SJSA1 (cell line): ENCODE results near the gene CDC5L. TPM values are rescaled to one million over a fixed set of nuclear protein-coding genes. Genes with fewer than 3 reads are reported as not detected.

ENCODE experiments used
- DNase-seq, 2 experiments: peaks; one replicate each; pipeline ENCODE4 v3.0.0-alpha.2; 2015 to 2020; ENCODE audit warnings: low spot score in 2 of 2, low read depth in 1 of 2
- H3K27ac ChIP-seq: fragments of 250-450 bp; sonication (Bioruptor Pico); 2 replicates; pipeline ENCODE4 v1.5.1; 2020; ENCODE audit warnings: mild to moderate bottlenecking, moderate library complexity
- H3K27me3 ChIP-seq: fragments of 250-450 bp; sonication (Bioruptor Pico); replicated peaks from 2 replicates; pipeline ENCODE4 v1.5.1; 2020; ENCODE audit warnings: mild to moderate bottlenecking, moderate library complexity
- H3K36me3 ChIP-seq: fragments of 250-450 bp; sonication (Bioruptor Pico); 2 replicates; pipeline ENCODE4 v1.5.1; 2020; ENCODE audit warnings: mild to moderate bottlenecking
- H3K4me1 ChIP-seq: fragments of 250-450 bp; sonication (Bioruptor Pico); replicated peaks from 2 replicates; pipeline ENCODE4 v1.6.1; 2021; ENCODE audit warnings: mild to moderate bottlenecking
- H3K4me3 ChIP-seq: fragments of 250-450 bp; sonication (Bioruptor Pico); 2 replicates; pipeline ENCODE4 v1.5.1; 2020; ENCODE audit warnings: mild to moderate bottlenecking
- H3K9me3 ChIP-seq: fragments of 250-450 bp; sonication (Bioruptor Pico); replicated peaks from 2 replicates; pipeline ENCODE4 v1.5.1; 2020; ENCODE audit warnings: mild to moderate bottlenecking
- total RNA-seq: library from RNA; depleted of rRNA; stranded (reverse); fragments of >200 nt; shearing (Covaris generic); gene quantifications from 2 replicates; pipeline ENCODE4 v1.2.3, GENCODE V29; 2014

Gene CDC5L
- total RNA-seq, 1 experiment from 2014 or later = 41.2 TPM

DNA sequence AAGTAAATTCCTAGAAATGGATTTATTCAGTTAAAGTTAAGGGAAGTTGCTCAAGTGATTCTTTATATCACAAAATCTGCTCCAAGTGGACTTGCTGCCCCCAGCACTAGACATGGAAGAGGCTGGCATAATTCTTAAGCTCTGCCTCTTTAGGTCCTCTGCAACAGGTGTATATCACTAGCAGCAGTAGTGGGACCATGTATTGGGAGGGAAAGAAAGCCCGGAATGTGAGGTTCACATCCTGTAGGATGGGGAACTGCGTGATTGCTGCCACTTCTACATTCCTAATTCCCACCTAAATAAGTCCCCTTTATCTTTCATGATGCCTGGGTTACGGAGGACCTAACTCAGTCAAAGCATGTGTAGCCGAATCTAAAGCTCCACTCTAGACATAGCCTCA lies 31.9 kb upstream of the CDC5L start:
- Histone ChIP-seq H3K27me3 (peaks cover 9% of the 10 kb centered on the region), H3K4me1 (no peaks in the 10 kb centered on the region), H3K27ac (no peak overlapping the region), H3K4me3 (no peak overlapping the region), H3K36me3 (no peaks in the 10 kb centered on the region), H3K9me3 (no peaks in the 10 kb centered on the region)
- peak in 1 of 2 experiments; percentile 12 for DNase-seq

DNA sequence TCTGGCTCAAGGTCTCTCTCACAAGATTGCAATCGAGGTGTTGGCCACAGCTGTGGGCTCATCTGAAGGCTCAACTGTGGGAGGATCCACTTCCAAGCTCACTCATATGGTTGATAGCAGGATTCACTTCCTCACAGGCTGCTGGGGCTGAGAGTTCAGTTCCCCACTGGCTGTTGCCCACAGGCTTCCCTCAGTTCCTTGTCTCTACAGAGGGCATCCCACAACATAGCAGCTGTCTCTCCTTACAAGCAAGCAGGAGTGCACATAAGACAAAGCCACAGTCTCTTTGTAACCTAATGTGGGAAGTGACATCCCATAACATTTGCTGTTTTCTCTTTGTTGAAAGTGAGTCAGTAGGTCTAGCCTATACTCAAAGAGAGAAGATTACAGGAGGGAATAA lies 31.0 kb upstream of the CDC5L start:
- no peaks in the 10 kb centered on the region for H3K36me3 ChIP-seq
- DNase-seq = peak in 1 of 2 experiments; percentile 14
- H3K9me3 ChIP-seq = no peaks in the 10 kb centered on the region
- no peak overlapping the region for H3K4me3 ChIP-seq
- H3K27ac ChIP-seq = no peak overlapping the region
- H3K27me3 ChIP-seq = peaks cover 12% of the 10 kb centered on the region
- H3K4me1 ChIP-seq = no peaks in the 10 kb centered on the region

GRCh38 chr6:44359973-44360372 lies 27.5 kb upstream of the CDC5L start:
- H3K9me3 ChIP-seq = no peaks in the 10 kb centered on the region
- H3K27me3 ChIP-seq = peaks cover 26% of the 10 kb centered on the region
- H3K27ac ChIP-seq = no peak overlapping the region
- H3K36me3 ChIP-seq = no peaks in the 10 kb centered on the region
- H3K4me3 ChIP-seq = no peak overlapping the region
- DNase-seq = no peak
- no peaks in the 10 kb centered on the region for H3K4me1 ChIP-seq

DNA sequence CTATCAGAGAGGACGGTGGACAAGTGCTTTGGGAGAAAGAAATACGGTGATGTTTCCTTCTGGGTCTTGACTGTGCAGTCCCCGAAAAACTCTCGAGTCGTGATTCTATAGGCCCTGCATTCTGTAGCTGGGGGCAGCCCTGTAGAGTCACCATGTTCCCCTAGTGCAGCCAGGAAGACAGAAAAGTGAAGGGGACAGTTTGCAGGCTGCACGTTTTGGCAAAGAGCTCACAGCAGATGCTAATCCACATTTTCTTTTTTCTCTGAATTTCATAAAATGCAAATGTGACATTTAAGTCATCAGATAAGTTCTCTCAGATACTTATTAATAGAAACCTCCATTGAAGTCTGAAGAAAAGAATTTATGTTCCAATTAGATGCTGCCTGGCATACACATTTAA lies 25.6 kb upstream of the CDC5L start:
- Histone ChIP-seq H3K4me3 (no peak overlapping the region), H3K9me3 (no peaks in the 10 kb centered on the region), H3K27ac (no peak overlapping the region), H3K27me3 (peaks cover 26% of the 10 kb centered on the region), H3K4me1 (no peaks in the 10 kb centered on the region), H3K36me3 (no peaks in the 10 kb centered on the region)
- DNase-seq = no peak

- Histone ChIP-seq H3K27ac (no peak overlapping the region), H3K9me3 (no peaks in the 10 kb centered on the region), H3K4me3 (no peak overlapping the region), H3K4me1 (no peaks in the 10 kb centered on the region), H3K27me3 (peaks cover 31% of the 10 kb centered on the region), H3K36me3 (no peaks in the 10 kb centered on the region)
- DNase-seq = no peak
Observed at GRCh38 chr6:44363377-44363926, 24.1 kb upstream of the CDC5L start.

DNA sequence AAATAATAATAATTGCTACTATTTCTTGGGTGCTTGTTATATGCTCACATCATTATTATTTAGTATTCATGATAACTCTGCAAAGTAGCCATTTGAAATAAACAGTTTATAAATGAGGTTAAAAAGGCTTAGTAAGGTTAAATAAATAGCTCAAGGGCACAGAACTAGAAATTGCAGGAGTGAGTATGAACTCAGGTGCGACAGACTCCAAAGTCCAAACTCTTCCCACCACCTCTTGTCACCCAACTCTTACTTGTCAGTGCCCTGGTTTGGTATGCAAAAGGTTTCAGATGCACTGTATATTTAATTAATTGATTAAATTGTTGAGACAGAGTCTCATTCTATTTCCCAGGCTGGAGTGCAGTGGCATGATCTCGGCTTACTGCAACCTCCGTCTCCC lies 20.7 kb upstream of the CDC5L start:
- H3K27ac ChIP-seq = no peak overlapping the region
- H3K36me3 ChIP-seq = no peaks in the 10 kb centered on the region
- H3K9me3 ChIP-seq = no peaks in the 10 kb centered on the region
- DNase-seq = no peak
- peaks cover 29% of the 10 kb centered on the region; the same call in 1 of the 2 replicates for H3K27me3 ChIP-seq
- H3K4me3 ChIP-seq = no peak overlapping the region
- H3K4me1 ChIP-seq = no peaks in the 10 kb centered on the region

DNA sequence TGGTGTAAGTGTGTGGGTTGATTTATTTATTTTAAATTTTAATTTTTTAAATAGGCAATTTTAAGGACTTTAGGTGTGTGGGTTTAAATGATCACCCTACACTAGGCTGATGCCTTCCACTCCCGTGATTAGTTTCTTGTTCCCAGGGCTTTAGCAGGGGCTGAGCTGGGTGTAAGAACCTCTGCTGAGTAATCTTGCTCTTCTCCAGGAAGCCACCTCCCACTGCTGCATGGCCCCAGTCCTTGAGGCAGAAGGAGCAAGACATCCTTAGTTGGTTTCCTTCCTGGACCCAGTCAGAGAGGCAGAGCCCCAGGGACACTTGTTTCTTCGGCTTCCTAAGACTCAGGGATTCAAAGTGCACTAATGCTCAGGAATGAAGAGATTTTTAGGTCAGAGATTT lies 19.8 kb upstream of the CDC5L start:
- Histone ChIP-seq H3K4me3 (no peak overlapping the region), H3K27me3 (peaks cover 21% of the 10 kb centered on the region; the same call in 1 of the 2 replicates), H3K4me1 (peaks cover 1% of the 10 kb centered on the region), H3K36me3 (no peaks in the 10 kb centered on the region), H3K27ac (no peak overlapping the region), H3K9me3 (no peaks in the 10 kb centered on the region)
- DNase-seq = no peak

DNA sequence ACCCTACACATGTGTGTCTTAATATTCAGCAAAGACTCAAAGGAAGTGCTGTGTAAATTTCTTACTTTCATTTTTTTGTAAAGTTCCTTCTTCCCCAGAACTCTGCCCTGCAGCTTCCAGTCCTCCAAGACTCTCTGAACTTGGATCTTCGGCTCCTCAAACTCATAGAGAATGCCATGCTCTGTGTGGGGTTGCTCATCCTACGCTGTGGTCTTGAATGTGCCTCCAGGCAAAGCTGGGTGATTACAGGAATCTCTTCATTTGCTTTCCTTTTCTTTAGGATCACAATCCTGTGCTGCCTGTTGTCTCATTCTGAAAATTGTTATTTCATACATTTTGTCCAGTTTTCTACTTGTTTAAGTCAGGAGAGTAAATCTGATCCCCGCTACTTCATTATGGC lies 14.5 kb upstream of the CDC5L start:
- peak in 1 of 2 experiments; percentile 22 for DNase-seq
- peaks cover 15% of the 10 kb centered on the region for H3K4me1 ChIP-seq
- H3K9me3 ChIP-seq = no peaks in the 10 kb centered on the region
- H3K36me3 ChIP-seq = no peaks in the 10 kb centered on the region
- H3K27ac ChIP-seq = no peak overlapping the region
- H3K4me3 ChIP-seq = no peak overlapping the region
- peaks cover 19% of the 10 kb centered on the region; the same call in 1 of the 2 replicates for H3K27me3 ChIP-seq

DNA sequence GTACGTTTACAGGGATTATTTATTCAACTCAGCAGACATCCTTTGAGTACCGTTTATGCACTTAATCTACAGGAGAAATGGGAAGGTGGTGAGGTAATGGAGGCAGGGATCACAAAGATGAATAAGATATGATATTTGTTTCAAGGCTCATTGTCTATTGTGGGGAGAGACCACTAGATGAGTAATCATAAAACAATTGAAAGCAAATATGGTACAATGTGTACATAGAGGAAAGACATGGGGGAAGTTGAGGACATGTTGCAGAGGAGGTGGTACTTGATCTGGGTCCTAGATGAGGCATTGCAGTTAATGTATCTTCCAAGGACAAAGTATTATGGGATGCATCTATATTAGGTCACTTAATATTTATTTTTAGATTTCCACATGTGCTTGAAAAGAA lies 13.7 kb upstream of the CDC5L start:
- Histone ChIP-seq H3K4me1 (peaks cover 15% of the 10 kb centered on the region), H3K27ac (no peak overlapping the region), H3K36me3 (no peaks in the 10 kb centered on the region), H3K27me3 (peaks cover 14% of the 10 kb centered on the region; the same call in 1 of the 2 replicates), H3K4me3 (no peak overlapping the region), H3K9me3 (no peaks in the 10 kb centered on the region)
- DNase-seq = peak in 1 of 2 experiments; percentile 11

GRCh38 chr6:44375071-44375470 lies 12.4 kb upstream of the CDC5L start:
- H3K36me3 ChIP-seq = no peaks in the 10 kb centered on the region
- no peaks in the 10 kb centered on the region for H3K9me3 ChIP-seq
- H3K4me1 ChIP-seq = peaks cover 15% of the 10 kb centered on the region
- no peak overlapping the region for H3K4me3 ChIP-seq
- DNase-seq = no peak
- H3K27ac ChIP-seq = no peak overlapping the region
- peaks cover 12% of the 10 kb centered on the region; the same call in 1 of the 2 replicates for H3K27me3 ChIP-seq

DNA sequence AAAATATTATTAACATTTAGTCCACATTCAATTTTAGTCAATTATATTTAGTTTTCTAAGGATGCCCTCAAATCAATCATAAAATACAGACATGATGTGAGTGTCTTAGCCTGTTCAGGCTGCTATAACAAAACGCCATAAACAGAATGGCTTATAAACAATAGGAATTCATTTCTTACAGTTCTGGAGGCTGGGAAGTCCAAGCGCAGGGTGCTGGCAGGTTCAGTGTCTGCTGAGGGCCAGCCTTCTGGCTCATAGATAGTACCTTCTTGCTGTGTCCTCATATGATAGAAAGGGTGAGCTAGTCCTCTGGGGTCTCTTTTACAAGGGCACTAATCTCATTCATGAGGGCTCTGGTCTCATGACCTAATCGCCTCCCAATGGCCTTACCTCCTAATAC lies 10.0 kb upstream of the CDC5L start:
- Histone ChIP-seq H3K36me3 (no peaks in the 10 kb centered on the region), H3K27me3 (peaks cover 6% of the 10 kb centered on the region; the same call in 1 of the 2 replicates), H3K4me1 (peaks cover 15% of the 10 kb centered on the region), H3K9me3 (no peaks in the 10 kb centered on the region), H3K27ac (no peak overlapping the region), H3K4me3 (no peak overlapping the region)
- DNase-seq = no peak

- peaks cover 11% of the 10 kb centered on the region for H3K4me1 ChIP-seq
- H3K36me3 ChIP-seq = no peaks in the 10 kb centered on the region
- no peak for DNase-seq
- peaks cover 6% of the 10 kb centered on the region; the same call in 1 of the 2 replicates for H3K27me3 ChIP-seq
- H3K4me3 ChIP-seq = no peak overlapping the region
- no peaks in the 10 kb centered on the region for H3K9me3 ChIP-seq
- H3K27ac ChIP-seq = no peak overlapping the region
Observed at GRCh38 chr6:44377971-44378370, 9.5 kb upstream of the CDC5L start.

DNA sequence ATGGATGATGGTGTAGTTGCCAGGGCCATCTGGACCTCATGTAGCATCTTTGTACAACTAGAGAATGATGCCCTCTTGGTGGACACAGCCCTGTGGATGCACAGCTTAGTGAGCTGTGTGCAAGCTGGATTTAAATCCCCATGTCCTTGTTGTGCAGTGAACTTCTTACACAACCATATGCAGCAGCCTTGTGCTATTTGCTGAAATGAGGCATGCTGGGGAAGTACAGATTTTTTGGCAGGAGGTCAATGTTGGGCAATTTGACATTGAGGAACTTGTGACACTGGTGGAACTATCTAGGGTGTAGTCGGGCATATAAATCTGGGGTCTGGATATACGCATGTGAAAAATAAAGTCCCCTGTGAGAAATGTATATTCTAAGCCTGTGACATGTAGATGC lies 5.8 kb upstream of the CDC5L start:
- no peaks in the 10 kb centered on the region for H3K36me3 ChIP-seq
- no peak for DNase-seq

DNA sequence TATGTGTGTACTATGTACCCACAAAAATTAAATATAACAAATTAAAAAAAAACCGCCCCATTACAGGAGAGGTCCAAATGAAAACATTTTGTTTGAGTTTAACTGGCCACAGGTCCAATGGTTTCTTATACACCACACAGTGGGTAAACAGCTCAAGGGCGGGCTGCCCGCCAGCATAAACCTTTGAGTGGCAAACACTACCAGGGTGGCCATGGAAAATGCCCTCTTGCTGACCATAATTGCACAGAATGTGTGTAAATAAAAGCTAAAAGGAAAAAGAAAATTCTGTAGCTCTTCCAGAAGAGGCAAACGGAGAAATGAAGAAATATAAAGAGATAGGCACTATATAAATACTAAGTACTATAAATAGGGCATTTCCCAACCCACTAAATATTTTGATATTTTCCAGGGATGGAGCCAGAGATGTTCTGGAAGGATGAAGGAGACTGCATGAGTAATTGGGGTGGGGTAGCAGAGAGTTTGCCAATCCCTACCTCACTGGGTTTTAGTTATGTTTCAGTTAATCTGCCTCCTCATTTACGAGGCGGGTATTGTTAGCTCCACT lies 1.1 kb upstream of the CDC5L start:
- DNase-seq = peak; percentile 86 to 88

More for the DNA sequence above, 5.8 kb upstream of the CDC5L start:
- Histone ChIP-seq H3K27me3 (peaks cover 6% of the 10 kb centered on the region; the same call in 1 of the 2 replicates), H3K4me1 (peaks cover 11% of the 10 kb centered on the region), H3K27ac (no peak overlapping the region), H3K9me3 (no peaks in the 10 kb centered on the region), H3K4me3 (no peak overlapping the region)

More for the DNA sequence above, 1.1 kb upstream of the CDC5L start:
- H3K9me3 ChIP-seq = no peaks in the 10 kb centered on the region
- peak overlapping the region; percentile 84 for H3K27ac ChIP-seq
- peaks cover 26% of the 10 kb centered on the region for H3K4me1 ChIP-seq
- peaks cover 17% of the 10 kb centered on the region for H3K36me3 ChIP-seq
- peak overlapping the region; percentile 73 for H3K4me3 ChIP-seq
- H3K27me3 ChIP-seq = no peaks in the 10 kb centered on the region
